ENCODE data around the gene HSF2.

HSF2 gene

GRCh38 chr6:122394016-122394415 lies 5.4 kb upstream of the HSF2 start:
- H3K27ac ChIP-seq = no peak overlapping the region
- no peak overlapping the region for H3K4me3 ChIP-seq

- Histone ChIP-seq H3K4me3 (peak overlapping the region in 4 of 7 experiments; percentile 89 to 100 (median 97)), H3K27ac (peak overlapping the region in 11 of 21 experiments; percentile 12 to 93 (median 85))
Measured at GRCh38 chr6:122399055-122399347, 451 bp upstream of the HSF2 start.

GRCh38 chr6:122400121-122400450 lies 634 bp downstream of the HSF2 start:
- peak overlapping the region in 20 of 21 experiments; percentile 61 to 95 (median 88) for H3K27ac ChIP-seq

GRCh38 chr6:122400462-122401089 lies 1.1 kb downstream of the HSF2 start:
- Histone ChIP-seq H3K4me3 (peak overlapping the region; percentile 88 to 100 (median 97)), H3K27ac (peak overlapping the region in 4 of 21 experiments; percentile 85 to 92 (median 90))

More at GRCh38 chr6:122400121-122400450, 634 bp downstream of the HSF2 start:
- peak overlapping the region; percentile 88 to 100 (median 97) for H3K4me3 ChIP-seq

GRCh38 chr6:122401104-122401503 lies 1.7 kb downstream of the HSF2 start:
- no peak overlapping the region for H3K4me3 ChIP-seq
- H3K27ac ChIP-seq = no peak overlapping the region

GRCh38 chr6:122404444-122404843 lies 5.0 kb downstream of the HSF2 start:
- Histone ChIP-seq H3K4me3 (no peak overlapping the region), H3K27ac (no peak overlapping the region)

- H3K4me3 ChIP-seq = no peak overlapping the region
- no peak overlapping the region for H3K27ac ChIP-seq
Measured at GRCh38 chr6:122405417-122405816, 6.0 kb downstream of the HSF2 start.

- H3K4me3 ChIP-seq = no peak overlapping the region
- no peak overlapping the region for H3K27ac ChIP-seq
Measured at GRCh38 chr6:122406187-122406586, 6.7 kb downstream of the HSF2 start.

GRCh38 chr6:122407712-122408111 lies 8.3 kb downstream of the HSF2 start:
- H3K4me3 ChIP-seq = no peak overlapping the region
- no peak overlapping the region for H3K27ac ChIP-seq

- Histone ChIP-seq H3K27ac (no peak overlapping the region), H3K4me3 (no peak overlapping the region)
Measured at GRCh38 chr6:122408240-122408639, 8.8 kb downstream of the HSF2 start.

- no peak overlapping the region for H3K4me3 ChIP-seq
- peak overlapping the region in 1 of 21 experiments; percentile 14 for H3K27ac ChIP-seq
Measured at GRCh38 chr6:122408702-122409458, 9.4 kb downstream of the HSF2 start.

GRCh38 chr6:122412001-122412400 lies 12.5 kb downstream of the HSF2 start:
- H3K27ac ChIP-seq = no peak overlapping the region
- no peak overlapping the region for H3K4me3 ChIP-seq

GRCh38 chr6:122416825-122417224 lies 17.4 kb downstream of the HSF2 start:
- no peak overlapping the region for H3K27ac ChIP-seq
- H3K4me3 ChIP-seq = no peak overlapping the region

GRCh38 chr6:122422003-122422402 lies 22.6 kb downstream of the HSF2 start:
- H3K27ac ChIP-seq = no peak overlapping the region

GRCh38 chr6:122422614-122423267 lies 23.3 kb downstream of the HSF2 start:
- H3K27ac ChIP-seq = no peak overlapping the region

More at GRCh38 chr6:122422003-122422402, 22.6 kb downstream of the HSF2 start:
- no peak overlapping the region for H3K4me3 ChIP-seq

GRCh38 chr6:122423734-122424133 lies 24.3 kb downstream of the HSF2 start:
- Histone ChIP-seq H3K4me3 (no peak overlapping the region), H3K27ac (no peak overlapping the region)

More at GRCh38 chr6:122422614-122423267, 23.3 kb downstream of the HSF2 start:
- no peak overlapping the region for H3K4me3 ChIP-seq

GRCh38 chr6:122426597-122426996 lies 27.1 kb downstream of the HSF2 start:
- Histone ChIP-seq H3K4me3 (no peak overlapping the region), H3K27ac (no peak overlapping the region)

GRCh38 chr6:122428781-122429180 lies 29.3 kb downstream of the HSF2 start:
- Histone ChIP-seq H3K4me3 (no peak overlapping the region), H3K27ac (no peak overlapping the region)

GRCh38 chr6:122429323-122429722 lies 29.9 kb downstream of the HSF2 start:
- H3K27ac ChIP-seq = no peak overlapping the region
- H3K4me3 ChIP-seq = no peak overlapping the region

- H3K4me3 ChIP-seq = no peak overlapping the region
- H3K27ac ChIP-seq = no peak overlapping the region
Measured at GRCh38 chr6:122431780-122432179, 32.3 kb downstream of the HSF2 start.

GRCh38 chr6:122432816-122433215 lies 33.4 kb downstream of the HSF2 start:
- no peak overlapping the region for H3K27ac ChIP-seq
- no peak overlapping the region for H3K4me3 ChIP-seq
